ENCODE measurements around the gene CPSF4L.
"Not testable (repeated sequence)": the region's sequence is repeated elsewhere in the genome, so short reads cannot be mapped to it uniquely, and the experiment has no call there.

Gene CPSF4L

GRCh38 chr17:73267648-73268537, 6.2 kb upstream of the CPSF4L start:
- DNase-seq, result no peak

GRCh38 chr17:73266796-73267195, 5.1 kb upstream of the CPSF4L start:
- no peak for DNase-seq

- no peak for DNase-seq
Observed at GRCh38 chr17:73265646-73266640, 4.3 kb upstream of the CPSF4L start.

- DNase-seq, result not testable (repeated sequence)
Observed at GRCh38 chr17:73264448-73264847, 2.8 kb upstream of the CPSF4L start.

- no peak for DNase-seq
Observed at GRCh38 chr17:73262676-73263642, 1.3 kb upstream of the CPSF4L start.

GRCh38 chr17:73261952-73262675, 434 bp upstream of the CPSF4L start:
- DNase-seq, result no peak

GRCh38 chr17:73257516-73257915, 4.2 kb downstream of the CPSF4L start:
- no peak for DNase-seq

GRCh38 chr17:73256220-73256619, 5.5 kb downstream of the CPSF4L start:
- no peak for DNase-seq

- peak; percentile 82 for DNase-seq
Observed at GRCh38 chr17:73255671-73256181, 6.0 kb downstream of the CPSF4L start.

- no peak for DNase-seq
Observed at GRCh38 chr17:73251871-73252270, 9.8 kb downstream of the CPSF4L start.

GRCh38 chr17:73250851-73251640, 10.6 kb downstream of the CPSF4L start:
- no peak for DNase-seq

- no peak for DNase-seq
Observed at GRCh38 chr17:73249700-73250099, 12.0 kb downstream of the CPSF4L start.

- no peak for DNase-seq
Observed at GRCh38 chr17:73248532-73248931, 13.1 kb downstream of the CPSF4L start.

- no peak for DNase-seq
Observed at GRCh38 chr17:73247726-73248125, 14.0 kb downstream of the CPSF4L start.

- DNase-seq, result no peak
Observed at GRCh38 chr17:73240561-73240960, 21.1 kb downstream of the CPSF4L start.

GRCh38 chr17:73237714-73238113, 24.0 kb downstream of the CPSF4L start:
- no peak for DNase-seq

GRCh38 chr17:73234736-73235135, 26.9 kb downstream of the CPSF4L start:
- DNase-seq, result no peak

GRCh38 chr17:73232587-73233373, 28.9 kb downstream of the CPSF4L start:
- no peak for DNase-seq

- peak; percentile 99 for DNase-seq
Observed at GRCh38 chr17:73231841-73232586, 29.7 kb downstream of the CPSF4L start.
